GM18498 (cell line): ENCODE results near the gene RASSF1.
A peak's percentile ranks its signal among the peaks of the same experiment; 100 is the strongest.

Experiments
- ATAC-seq: cut with Tn5 transposase; IDR thresholded peaks from one replicate; pipeline ENCODE4 v1.9.1; 2021; ENCODE audit warnings: mild to moderate bottlenecking, moderate library complexity; ENCODE audit not compliant: unreplicated experiment

RASSF1 gene

DNA sequence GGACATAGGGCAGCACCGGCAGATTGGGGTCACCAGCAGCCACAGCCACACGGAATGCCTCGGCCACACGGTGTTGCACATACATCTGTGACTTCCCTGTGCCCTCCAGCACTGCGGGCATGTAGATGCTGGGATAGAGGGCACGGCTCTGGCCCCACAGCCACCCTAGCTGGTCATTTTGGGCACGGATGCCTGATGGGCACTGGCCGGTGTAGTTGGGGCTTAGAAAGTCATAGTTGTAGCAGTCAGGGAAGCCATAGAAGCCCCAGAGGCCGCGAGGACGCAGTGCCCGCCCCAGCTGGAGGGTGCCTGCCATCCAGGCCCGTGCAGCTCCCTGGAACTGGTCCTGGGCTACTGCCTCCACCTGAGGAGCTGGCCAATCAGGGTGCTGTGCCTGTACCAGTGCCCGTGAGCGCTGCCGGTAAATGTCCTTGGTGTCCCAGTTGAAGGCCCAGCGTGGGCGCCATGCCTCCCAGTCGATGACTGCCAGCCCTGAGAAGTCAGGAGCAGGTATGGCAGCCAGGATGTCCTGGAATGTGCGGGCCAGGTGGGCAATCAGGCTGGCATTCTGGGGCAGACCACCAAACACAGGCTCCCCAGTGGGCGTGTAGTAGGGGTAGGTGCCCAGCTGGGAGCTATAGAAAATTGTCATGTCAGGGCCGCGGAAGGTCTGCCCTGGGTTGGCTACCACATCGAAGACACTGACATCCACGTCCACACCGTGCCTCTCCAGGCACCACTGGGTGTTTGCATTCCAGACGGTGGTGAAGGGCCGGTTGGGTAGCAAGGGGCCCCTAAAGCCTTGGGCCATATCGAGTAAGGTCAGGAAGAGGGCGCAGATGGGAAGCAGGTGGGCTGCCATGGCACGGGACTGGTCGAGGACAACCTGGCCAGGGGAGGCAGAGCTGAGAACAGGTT is 38.3 kb downstream of the RASSF1 start:
- no peak for ATAC-seq

- ATAC-seq: no peak
Measured at GRCh38 chr3:50300681-50301254, 39.9 kb downstream of the RASSF1 start.

DNA sequence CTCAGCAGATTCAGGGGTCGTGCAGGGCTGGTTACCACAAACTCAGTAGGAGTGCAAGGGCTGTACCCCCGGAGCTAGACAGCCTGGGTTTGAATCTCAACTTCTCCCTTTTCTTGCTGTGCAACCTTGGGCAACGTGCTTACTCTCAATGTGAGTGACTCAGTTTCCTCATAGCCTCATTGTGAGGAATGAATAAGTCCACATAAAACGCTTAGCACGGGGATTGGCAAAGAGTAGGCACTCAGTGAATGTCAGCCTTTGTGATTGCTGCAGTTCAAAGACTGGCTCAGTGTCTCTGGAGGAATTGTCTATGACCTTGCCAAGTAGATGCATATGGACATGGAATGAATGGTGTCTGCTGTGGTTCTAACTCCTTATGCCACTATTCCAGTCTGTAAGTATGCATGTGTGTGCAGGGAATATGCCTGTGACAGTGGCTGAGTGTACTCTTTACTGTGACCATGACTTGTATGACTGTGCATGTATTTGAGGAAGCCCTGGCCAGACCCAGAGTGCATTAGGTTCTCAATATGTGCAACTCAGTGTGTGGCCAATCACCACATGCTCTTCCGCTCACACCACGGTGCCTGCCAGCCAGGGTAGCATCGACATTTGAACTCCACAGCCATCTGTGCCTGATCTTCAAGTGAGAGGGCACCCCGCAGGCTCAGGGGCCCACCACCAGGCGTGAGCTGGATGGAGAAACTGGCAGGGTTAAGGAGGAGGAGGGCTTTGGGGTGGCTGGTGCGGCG is 40.5 kb downstream of the RASSF1 start:
- ATAC-seq: no peak

- no peak for ATAC-seq
Measured at GRCh38 chr3:50299638-50299928, 41.1 kb downstream of the RASSF1 start.

- ATAC-seq: peak; percentile 89
Measured at GRCh38 chr3:50298836-50299637, 41.6 kb downstream of the RASSF1 start, which contains the start of the genes HYAL3 and NAA80. Gene HYAL3 (minus strand): TSS chr3:50299405. CDS start chr3:50295602, 3,803 bp downstream. Gene NAA80 (minus strand): TSS chr3:50299405. CDS start chr3:50297463, 1,942 bp downstream.

GRCh38 chr3:50297896-50298725 is 42.5 kb downstream of the RASSF1 start:
- no peak for ATAC-seq

DNA sequence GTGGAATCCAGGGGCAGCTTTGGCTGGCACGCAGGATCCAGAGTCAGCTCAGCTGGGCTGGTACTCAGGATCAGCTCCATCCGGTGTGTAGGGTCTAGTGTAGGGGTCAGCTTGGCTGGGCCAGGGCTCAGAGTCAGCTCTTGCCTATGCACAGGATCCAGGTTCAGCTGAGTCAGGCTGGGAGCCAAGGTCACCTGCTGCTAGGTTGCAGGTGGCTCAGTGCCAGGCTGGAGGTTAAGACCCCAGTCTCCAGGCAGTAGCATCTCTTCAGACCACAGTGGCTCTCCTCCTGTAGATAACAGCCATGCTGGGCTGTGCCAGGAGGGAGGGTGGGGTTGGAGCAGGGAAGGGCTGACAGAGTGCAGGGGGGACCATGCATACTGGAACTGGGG is 43.3 kb downstream of the RASSF1 start:
- ATAC-seq: no peak

GRCh38 chr3:50296721-50297383 is 43.8 kb downstream of the RASSF1 start:
- no peak for ATAC-seq

DNA sequence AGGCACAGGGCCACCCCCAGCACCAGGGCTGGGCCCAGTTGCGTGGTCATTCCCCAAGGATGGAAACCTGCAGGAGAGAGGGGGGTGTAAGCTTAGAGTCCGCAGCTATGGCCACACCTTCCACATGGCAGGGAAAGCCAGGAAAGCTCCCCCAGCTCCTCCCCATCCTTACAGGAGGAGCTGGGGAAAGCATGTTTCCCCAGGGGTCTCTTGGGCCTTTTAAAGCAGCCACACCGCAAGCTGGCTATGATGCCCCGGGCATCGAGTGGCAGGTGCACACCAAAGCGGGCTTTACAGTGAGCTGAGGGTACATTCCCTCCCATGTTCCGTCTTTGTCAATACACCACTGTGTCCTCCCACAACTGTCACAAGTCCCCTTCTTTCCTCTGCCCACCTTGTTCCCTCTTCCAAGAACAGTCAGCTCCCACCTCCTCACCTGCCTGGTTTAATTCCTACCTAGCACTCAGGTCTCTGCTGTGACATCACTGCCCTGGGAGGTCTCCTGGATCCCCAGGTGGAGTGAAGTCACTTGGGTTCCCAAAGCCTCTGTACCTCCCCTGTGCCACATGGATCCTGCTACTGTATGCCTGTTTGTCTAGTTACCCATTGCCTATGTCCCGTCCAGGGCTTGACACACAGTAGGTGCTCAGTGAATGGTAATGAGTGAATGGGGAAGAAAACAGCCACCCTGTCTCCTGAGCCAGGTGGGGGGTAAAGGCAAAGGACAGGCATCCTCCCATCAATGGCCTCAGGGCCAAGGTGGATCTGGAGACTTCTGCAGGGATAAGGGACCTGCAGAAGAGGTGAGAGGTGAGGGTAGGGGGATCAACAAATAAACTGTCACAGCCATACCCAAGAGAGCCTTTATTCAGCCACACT is 44.8 kb downstream of the RASSF1 start:
- ATAC-seq: no peak

- no peak for ATAC-seq
Measured at GRCh38 chr3:50294492-50295403, 45.9 kb downstream of the RASSF1 start.

- ATAC-seq: no peak
Measured at GRCh38 chr3:50294089-50294488, 46.5 kb downstream of the RASSF1 start.

GRCh38 chr3:50293079-50293801 is 47.4 kb downstream of the RASSF1 start:
- ATAC-seq: no peak

DNA sequence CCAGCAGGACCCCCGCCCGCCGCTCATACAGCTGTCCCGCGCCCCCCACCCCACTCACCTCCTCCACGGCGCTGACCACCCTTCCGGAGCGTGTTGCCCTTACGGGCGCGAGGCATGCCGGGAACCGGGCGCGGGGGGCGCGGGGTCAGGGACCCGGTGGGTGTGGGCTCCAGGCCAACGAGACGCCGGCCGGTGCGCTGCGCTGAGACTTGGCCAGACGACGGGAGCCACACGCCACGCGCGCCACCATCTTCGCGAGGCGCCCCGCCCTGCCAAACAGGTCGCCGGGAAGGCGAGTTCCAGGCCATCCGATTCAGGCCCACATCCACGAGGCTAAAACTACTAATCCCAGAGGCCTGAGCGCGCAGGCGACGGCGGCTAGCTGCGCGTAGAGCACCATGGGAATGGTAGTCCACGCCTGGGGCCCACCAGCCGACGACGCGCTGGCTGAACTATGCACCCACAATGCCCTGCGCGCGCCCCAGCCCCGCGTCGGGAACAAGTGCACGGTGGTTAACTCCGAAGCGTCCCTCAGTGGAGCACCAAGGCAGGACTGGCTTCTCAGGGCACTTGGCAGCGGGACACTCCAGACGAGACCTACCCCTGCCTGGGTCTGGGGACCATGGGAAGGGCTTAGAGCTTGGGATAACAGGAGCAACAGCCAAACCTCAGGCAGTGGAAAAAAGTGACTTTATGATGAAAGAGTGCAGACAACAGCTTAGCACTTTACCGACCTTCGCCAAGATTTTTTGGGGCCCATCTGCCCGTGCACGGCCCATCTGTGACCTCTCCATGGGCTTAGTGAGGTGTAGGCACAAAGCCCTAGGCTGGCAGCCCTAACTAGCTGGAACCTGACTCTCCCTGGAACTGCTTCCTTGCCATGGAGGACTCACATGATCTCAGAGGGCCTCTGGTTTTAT is 48.2 kb downstream of the RASSF1 start, which contains the start of gene IFRD2:
Gene IFRD2 (minus strand): TSS at position 271 of the 920 bp plus-strand sequence. CDS start 155 bp downstream, at position 116.
- ATAC-seq: peak; percentile 95

- ATAC-seq: no peak
Measured at GRCh38 chr3:50290161-50290641, 50.4 kb downstream of the RASSF1 start.

DNA sequence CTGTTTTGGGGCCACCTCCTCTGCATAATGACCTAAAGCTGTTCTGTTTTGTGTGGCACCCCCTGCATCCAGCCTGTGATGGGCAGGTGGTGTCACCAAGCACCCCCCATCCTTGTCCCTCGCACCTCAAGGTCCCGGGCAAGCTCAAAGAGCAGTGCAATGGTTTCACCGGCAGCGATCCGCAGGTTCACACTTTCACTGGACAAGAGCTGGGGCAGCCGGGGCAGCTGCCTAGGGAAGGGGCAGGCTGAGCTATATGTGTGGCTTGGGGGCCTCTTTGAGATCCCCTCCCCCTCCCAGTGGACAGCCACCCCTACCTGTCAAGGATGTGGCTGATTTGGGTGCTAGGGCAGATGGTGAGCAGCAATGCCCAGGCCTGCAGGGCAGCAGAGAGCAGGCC is 51.5 kb downstream of the RASSF1 start:
- ATAC-seq: no peak
